Psoas muscle (tissue), 8 donors: ENCODE results near the gene SAMD4A. TPM values are rescaled to one million over a fixed set of nuclear protein-coding genes. Genes with fewer than 3 reads are reported as not detected.
A peak's percentile ranks its signal among the peaks of the same experiment; 100 is the strongest.

Experiments used
- ATAC-seq, 4 donors: fragments of 200-7000 bp; cut with Tn5 transposase; one replicate each; pipeline ENCODE4 v1.9.1; 2020; ENCODE audit warnings: moderate library complexity in 3 of 4, mild to moderate bottlenecking in 2 of 4
- DNase-seq, 2 donors: peaks; one replicate each; pipeline ENCODE4 v3.0.0-alpha.2; 2020
- H3K27ac ChIP-seq: fragments of 200-600 bp; one replicate; pipeline ENCODE4 v1.8.0; 2022
- H3K27me3 ChIP-seq, 3 donors: fragments of 200-600 bp in 1 of 3; one replicate each; pipeline versions ENCODE4 v1.6.1 to v1.8.0; 2013 to 2022; ENCODE audit warnings: low read length in 2 of 3, mild to moderate bottlenecking in 2 of 3, moderate library complexity in 1 of 3; ENCODE audit not compliant: insufficient read depth in 3 of 3
- H3K36me3 ChIP-seq, 2 donors: fragments of 200-600 bp in 1 of 2; one replicate each; pipeline versions ENCODE4 v1.6.1 to v1.8.0; 2013 to 2022; ENCODE audit warnings: low read depth in 1 of 2, mild to moderate bottlenecking in 1 of 2, moderate library complexity in 1 of 2; ENCODE audit not compliant: insufficient read depth in 1 of 2
- H3K4me1 ChIP-seq: fragments of 200-600 bp; one replicate; pipeline ENCODE4 v1.8.0; 2022
- H3K4me3 ChIP-seq: fragments of 200-600 bp; one replicate; pipeline ENCODE4 v1.8.0; 2022; ENCODE audit warnings: mild to moderate bottlenecking
- H3K9me3 ChIP-seq: fragments of 200-600 bp; one replicate; pipeline ENCODE4 v1.8.0; 2022
- WGBS, 3 donors: extraction: QIAGEN DNeasy Blood & Tissue Kit; methylation state at CpG; one replicate each; pipeline versions ENCODE4 v1.1.6 to v1.1.7; 2013; 5-methylcytosine and 5-hydroxymethylcytosine counted together
- intact Hi-C, 2 donors: fragments of 100-400 bp; cut with DNase I; formaldehyde crosslinking; loops; one replicate each; pipeline versions ENCODE4 v1.11.0 to v1.14.2; 2022
- polyA plus RNA-seq, 3 donors: library from polyadenylated mRNA; stranded (reverse); fragments of 200-250 nt; gene quantifications; one replicate each; pipeline ENCODE4 v1.2.3, GENCODE V29; 2013
- total RNA-seq, 4 donors: library from RNA; stranded (reverse); fragmentation: NEBNext Ultra II Directional in 2 of 4; extraction: Animal tissue kit (Norgen Biotek cat#: 25700) in 2 of 4; gene quantifications; one replicate each; pipeline versions ENCODE4 v1.2.1 to v1.2.4, GENCODE V29; 2021 to 2023
- TF ChIP-seq, protein P1 (sequence below): fragments of 200-600 bp; IDR thresholded peaks from one replicate; pipeline ENCODE4 v1.8.0; 2022; ENCODE audit warnings: antibody characterized with exemption
- donor health status: healthy with polysubstance abuse.
- donor health status: DM: no; HTN: no; CAD: no; lungs with moderate emphysema.
- donor health status: Bipolar disorder and iron deficiency.
- donor health status: healthy.
- donor health status: DM: yes; HTN: yes; CAD: no.
- donor health status: DM: no; HTN: no; CAD: no.
- donor health status: DM: no; HTN: no; CAD: no.
- donor health status: DM: yes; HTN: yes; CAD: no.

Gene SAMD4A
- total and polyA plus RNA-seq, 7 donors = 9.6 to 139 (median 67.9) TPM

DNA sequence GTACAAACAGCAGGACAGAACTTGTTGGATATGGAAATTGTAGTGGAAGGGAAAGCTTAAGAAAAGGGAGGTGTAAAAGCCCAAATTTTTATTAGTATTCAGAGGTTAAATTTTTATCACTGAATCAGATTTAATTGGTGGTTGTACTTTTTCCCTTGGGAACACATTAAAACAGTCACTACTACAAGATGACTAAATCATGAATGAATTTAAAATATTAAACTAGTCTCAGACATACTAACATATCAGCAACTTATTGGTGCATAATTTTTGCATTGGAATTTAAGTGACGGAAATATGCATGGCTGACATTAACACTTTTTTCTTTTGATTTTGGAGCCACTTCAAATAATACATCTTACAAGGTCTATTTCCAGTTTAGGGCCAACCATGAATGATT, 27.6 kb downstream of the SAMD4A start:
- DNase-seq (no peak), ATAC-seq (no peak)
- Histone ChIP-seq H3K4me3 (no peak overlapping the region), H3K4me1 (peaks cover 60% of the 10 kb centered on the region), H3K27me3 (no peaks in the 10 kb centered on the region), H3K36me3 (no peaks in the 10 kb centered on the region), H3K27ac (no peak overlapping the region), H3K9me3 (no peaks in the 10 kb centered on the region)
- 80 to 90% (median 85%) methylated on average over 1 of the region's 1 CpG for WGBS, 3 donors
- TF ChIP-seq, protein P1, sequence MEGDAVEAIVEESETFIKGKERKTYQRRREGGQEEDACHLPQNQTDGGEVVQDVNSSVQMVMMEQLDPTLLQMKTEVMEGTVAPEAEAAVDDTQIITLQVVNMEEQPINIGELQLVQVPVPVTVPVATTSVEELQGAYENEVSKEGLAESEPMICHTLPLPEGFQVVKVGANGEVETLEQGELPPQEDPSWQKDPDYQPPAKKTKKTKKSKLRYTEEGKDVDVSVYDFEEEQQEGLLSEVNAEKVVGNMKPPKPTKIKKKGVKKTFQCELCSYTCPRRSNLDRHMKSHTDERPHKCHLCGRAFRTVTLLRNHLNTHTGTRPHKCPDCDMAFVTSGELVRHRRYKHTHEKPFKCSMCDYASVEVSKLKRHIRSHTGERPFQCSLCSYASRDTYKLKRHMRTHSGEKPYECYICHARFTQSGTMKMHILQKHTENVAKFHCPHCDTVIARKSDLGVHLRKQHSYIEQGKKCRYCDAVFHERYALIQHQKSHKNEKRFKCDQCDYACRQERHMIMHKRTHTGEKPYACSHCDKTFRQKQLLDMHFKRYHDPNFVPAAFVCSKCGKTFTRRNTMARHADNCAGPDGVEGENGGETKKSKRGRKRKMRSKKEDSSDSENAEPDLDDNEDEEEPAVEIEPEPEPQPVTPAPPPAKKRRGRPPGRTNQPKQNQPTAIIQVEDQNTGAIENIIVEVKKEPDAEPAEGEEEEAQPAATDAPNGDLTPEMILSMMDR = no peak
- intact Hi-C loops = no loop called here

DNA sequence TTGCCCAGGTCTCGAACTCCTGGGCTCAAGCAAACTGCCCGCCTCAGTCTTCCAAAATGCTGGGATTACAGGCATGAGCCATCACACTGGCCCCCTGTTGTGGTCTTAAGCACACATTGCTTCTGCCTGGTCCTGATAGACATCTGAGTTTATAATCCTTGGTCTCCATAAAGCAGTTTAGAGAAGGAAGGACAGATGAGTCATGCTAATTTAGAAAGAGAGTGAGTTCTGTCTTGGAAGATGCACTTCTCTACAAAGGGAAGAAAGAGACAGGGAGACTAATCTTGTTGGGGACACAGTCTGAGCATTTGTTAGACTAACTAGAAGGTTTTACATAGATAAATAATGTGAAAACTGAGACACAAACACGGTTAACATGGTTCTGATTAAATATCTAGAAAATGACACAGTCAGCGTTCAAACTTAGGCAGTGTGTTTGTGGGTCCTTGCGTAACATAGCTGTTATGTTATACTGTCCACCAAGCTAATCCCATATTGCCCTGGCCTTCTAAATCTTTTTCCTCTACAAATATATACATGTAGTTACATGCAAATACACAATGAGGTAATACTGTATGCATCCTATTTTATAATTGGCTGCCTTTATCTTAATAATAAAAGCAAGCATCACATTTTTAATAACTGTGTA, 31.0 kb downstream of the SAMD4A start:
- H3K27ac ChIP-seq = peak overlapping the region; percentile 50
- peak in 1 of 4 donors; percentile 27 for ATAC-seq
- H3K36me3 ChIP-seq = no peaks in the 10 kb centered on the region
- no peak overlapping the region for H3K4me3 ChIP-seq
- H3K9me3 ChIP-seq = no peaks in the 10 kb centered on the region
- WGBS, 3 donors = 87 to 90% (median 89%) methylated on average over 5 of the region's 5 CpGs
- intact Hi-C loops = no loop called here
- TF ChIP-seq, protein P1 = no peak
- H3K27me3 ChIP-seq = no peaks in the 10 kb centered on the region
- H3K4me1 ChIP-seq = peaks cover 47% of the 10 kb centered on the region
- no peak for DNase-seq

DNA sequence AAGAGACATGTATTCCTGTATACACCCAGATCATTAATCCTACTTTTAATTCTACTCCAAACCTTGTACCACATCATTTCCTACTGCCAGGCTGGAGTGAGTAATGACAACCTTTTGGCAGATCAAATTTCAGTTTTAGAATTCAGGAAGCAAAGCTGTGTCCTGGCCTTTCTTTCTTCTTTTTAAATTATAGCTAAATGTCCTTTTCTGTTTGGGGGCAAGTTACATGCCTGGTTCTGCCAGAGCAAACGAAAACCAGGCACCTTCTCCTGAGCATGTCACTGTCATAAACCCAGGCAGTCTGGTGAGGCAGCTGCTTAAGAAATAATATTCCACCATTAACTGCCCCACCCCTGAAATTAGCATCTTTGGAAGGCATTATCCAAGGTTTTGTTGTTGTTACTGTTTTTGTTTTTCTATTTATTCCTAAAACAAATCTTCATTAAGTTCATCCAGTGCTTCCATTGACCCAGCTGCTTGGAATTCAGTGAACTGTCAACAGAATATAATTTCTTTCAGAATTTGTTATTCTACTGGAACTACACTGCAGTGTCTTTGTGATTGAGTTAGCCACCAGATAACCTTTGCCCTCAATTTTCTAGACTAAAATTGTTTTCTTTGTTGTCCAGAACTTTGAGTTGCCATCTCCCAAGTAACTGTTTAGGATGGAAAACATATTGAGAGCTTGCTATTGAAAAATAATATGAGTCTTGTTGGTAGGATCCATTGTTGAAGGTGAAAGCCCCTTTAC, 33.2 kb downstream of the SAMD4A start:
- ATAC-seq (peak; percentile 42 to 65 (median 48)), DNase-seq (no peak)
- intact Hi-C loops = no loop called here
- H3K4me3 ChIP-seq = no peak overlapping the region
- WGBS, 3 donors = 7 to 20% (median 9%) methylated on average over 1 of the region's 1 CpG
- no peaks in the 10 kb centered on the region for H3K27me3 ChIP-seq
- H3K36me3 ChIP-seq = no peaks in the 10 kb centered on the region
- H3K9me3 ChIP-seq = no peaks in the 10 kb centered on the region
- peaks cover 36% of the 10 kb centered on the region for H3K4me1 ChIP-seq
- H3K27ac ChIP-seq = peak overlapping the region; percentile 66
- TF ChIP-seq, protein P1 = no peak

DNA sequence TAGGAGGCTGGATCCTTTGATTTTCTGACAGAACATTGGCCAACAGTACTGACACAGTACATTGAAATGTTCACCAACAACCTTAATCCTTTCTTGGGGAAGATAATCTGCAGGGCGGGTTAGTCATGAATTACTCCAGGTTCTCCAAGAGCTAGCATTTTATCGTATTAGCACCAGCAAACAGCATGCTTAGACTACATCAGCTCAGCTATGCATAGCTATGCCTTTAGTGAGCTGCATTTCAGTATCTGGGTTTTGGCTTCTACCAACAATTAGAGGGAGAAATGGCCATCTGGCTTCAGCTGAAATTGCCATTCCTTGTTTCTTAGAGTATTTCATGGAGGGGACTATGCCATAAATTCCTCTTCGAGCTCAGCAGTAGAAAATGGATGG, 33.8 kb downstream of the SAMD4A start:
- H3K27ac ChIP-seq = peak overlapping the region; percentile 66
- 57 to 69% (median 59%) methylated on average over 3 of the region's 3 CpGs for WGBS, 3 donors
- no peaks in the 10 kb centered on the region for H3K36me3 ChIP-seq
- DNase-seq (no peak), ATAC-seq (peak; percentile 26 to 59 (median 46))
- H3K4me1 ChIP-seq = peaks cover 41% of the 10 kb centered on the region
- H3K4me3 ChIP-seq = no peak overlapping the region
- TF ChIP-seq, protein P1 = no peak
- intact Hi-C loops = no loop called here
- no peaks in the 10 kb centered on the region for H3K27me3 ChIP-seq
- H3K9me3 ChIP-seq = no peaks in the 10 kb centered on the region
